Lung (tissue), 12 donors: ENCODE data around the gene HNRNPDL. TPM values are rescaled to one million over a fixed set of nuclear protein-coding genes. Genes with fewer than 3 reads are reported as not detected.

ENCODE experiments used
- ATAC-seq: fragments of 200-7000 bp; cut with Tn5 transposase; one replicate; pipeline ENCODE4 v1.9.1; 2020; ENCODE audit warnings: moderate number of reproducible peaks; ENCODE audit not compliant: insufficient read depth, low FRiP score
- DNase-seq, 3 donors: peaks; one replicate each; pipeline ENCODE4 v3.0.0-alpha.2; 2013 to 2017
- H3K27ac ChIP-seq, 2 donors: one replicate each; pipeline ENCODE4 v1.5.1; 2013; ENCODE audit warnings: mild to moderate bottlenecking in 2 of 2, moderate library complexity in 2 of 2, control low read depth in 1 of 2, inconsistent platforms in 1 of 2, low read depth in 1 of 2, low read length in 1 of 2
- H3K27me3 ChIP-seq, 3 donors: one replicate each; pipeline ENCODE4 v1.5.1; 2013; ENCODE audit warnings: low read length in 2 of 3; ENCODE audit not compliant: control insufficient read depth in 3 of 3, insufficient read depth in 3 of 3
- H3K36me3 ChIP-seq, 4 donors: one replicate each; pipeline ENCODE4 v1.5.1; 2013; ENCODE audit warnings: low read length in 4 of 4, mild to moderate bottlenecking in 1 of 4, moderate library complexity in 1 of 4; ENCODE audit not compliant: control insufficient read depth in 4 of 4, insufficient read depth in 4 of 4
- H3K4me1 ChIP-seq, 5 donors: one replicate each; pipeline ENCODE4 v1.5.1; 2013; ENCODE audit warnings: low read length in 5 of 5, mild to moderate bottlenecking in 2 of 5, moderate library complexity in 1 of 5; ENCODE audit not compliant: control insufficient read depth in 5 of 5, insufficient read depth in 5 of 5
- H3K4me3 ChIP-seq: one replicate; pipeline ENCODE4 v1.5.1; 2013; ENCODE audit warnings: mild to moderate bottlenecking, control low read depth, moderate library complexity
- H3K9ac ChIP-seq, 2 donors: one replicate each; pipeline ENCODE4 v1.5.1; 2013; ENCODE audit warnings: low read length in 2 of 2, control low read depth in 1 of 2; ENCODE audit not compliant: insufficient read depth in 1 of 2
- H3K9me3 ChIP-seq, 4 donors: one replicate each; pipeline ENCODE4 v1.5.1; 2013; ENCODE audit warnings: low read length in 3 of 4, mild to moderate bottlenecking in 1 of 4, moderate library complexity in 1 of 4; ENCODE audit not compliant: control insufficient read depth in 4 of 4, insufficient read depth in 3 of 4
- CTCF ChIP-seq: IDR thresholded peaks from 2 replicates; pipeline ENCODE4 v1.5.1; 2012; ENCODE audit warnings: mild to moderate bottlenecking; ENCODE audit errors: control extremely low read depth, extremely low read depth
- WGBS, 2 donors: extraction: QIAGEN DNeasy Blood & Tissue Kit; methylation state at CpG; one replicate each; pipeline ENCODE4 v1.1.7; 2013; 5-methylcytosine and 5-hydroxymethylcytosine counted together
- polyA plus RNA-seq, 2 donors: library from polyadenylated mRNA; stranded (reverse); fragments of 200-250 nt; gene quantifications; one replicate each; pipeline ENCODE4 v1.2.1, GENCODE V29; 2013
- total RNA-seq, 2 donors: library from RNA; depleted of rRNA in 1 of 2; stranded (reverse); fragments of >200 nt in 1 of 2; gene quantifications; one replicate each; pipeline ENCODE4 v1.2.1, GENCODE V29; 2014 to 2021
- donor health status: control.
- donor health status: control.
- donor health status: Bipolar disorder and iron deficiency.
- donor health status: healthy.
- donor health status: DM: yes; HTN: yes; CAD: no.

Gene HNRNPDL
- total and polyA plus RNA-seq, 4 donors: 228 to 269 (median 261) TPM

- Histone ChIP-seq H3K9me3 (no peaks in the 10 kb centered on the region), H3K9ac (no peak overlapping the region), H3K4me3 (no peak overlapping the region), H3K36me3 (no peaks in the 10 kb centered on the region), H3K27ac (no peak overlapping the region), H3K4me1 (no peaks in the 10 kb centered on the region), H3K27me3 (no peaks in the 10 kb centered on the region)
- ATAC-seq (no peak), DNase-seq (no peak)
- WGBS, 2 donors: 29 to 47% methylated on average over 1 of the region's 1 CpG
- TF ChIP-seq CTCF: no peak
Measured at GRCh38 chr4:82403725-82404124, 26.5 kb downstream of the HNRNPDL start.

- no peak for TF ChIP-seq CTCF
Measured at GRCh38 chr4:82402196-82402775, 28.0 kb downstream of the HNRNPDL start.

GRCh38 chr4:82401600-82401999 lies 28.7 kb downstream of the HNRNPDL start:
- H3K4me3 ChIP-seq: no peak overlapping the region
- no peak overlapping the region for H3K27ac ChIP-seq
- no peak for TF ChIP-seq CTCF
- no peak overlapping the region for H3K9ac ChIP-seq
- DNase-seq: no peak
- H3K9me3 ChIP-seq: no peaks in the 10 kb centered on the region
- WGBS, 2 donors: 85 to 87% methylated on average over 7 of the region's 7 CpGs
- no peaks in the 10 kb centered on the region for H3K36me3 ChIP-seq
- H3K27me3 ChIP-seq: no peaks in the 10 kb centered on the region
- no peak for ATAC-seq
- no peaks in the 10 kb centered on the region for H3K4me1 ChIP-seq

More at GRCh38 chr4:82402196-82402775, 28.0 kb downstream of the HNRNPDL start:
- Histone ChIP-seq H3K36me3 (no peaks in the 10 kb centered on the region), H3K4me1 (no peaks in the 10 kb centered on the region), H3K27ac (no peak overlapping the region), H3K27me3 (no peaks in the 10 kb centered on the region), H3K9ac (no peak overlapping the region), H3K4me3 (no peak overlapping the region), H3K9me3 (no peaks in the 10 kb centered on the region)
- DNase-seq (no peak), ATAC-seq (no peak)
- 90 to 96% methylated on average over 17 of the region's 17 CpGs for WGBS, 2 donors

- no peaks in the 10 kb centered on the region for H3K4me1 ChIP-seq
- no peak overlapping the region for H3K4me3 ChIP-seq
- H3K36me3 ChIP-seq: no peaks in the 10 kb centered on the region
- 78 to 82% methylated on average over 1 of the region's 1 CpG for WGBS, 2 donors
- no peaks in the 10 kb centered on the region for H3K9me3 ChIP-seq
- H3K27me3 ChIP-seq: no peaks in the 10 kb centered on the region
- no peak overlapping the region for H3K27ac ChIP-seq
- DNase-seq (no peak), ATAC-seq (no peak)
- no peak overlapping the region for H3K9ac ChIP-seq
- no peak for TF ChIP-seq CTCF
Measured at GRCh38 chr4:82398263-82398662, 32.0 kb downstream of the HNRNPDL start.
